ENCODE measurements around the gene CCDC178.

The CCDC178 gene

GRCh38 chr18:33115917-33116316, 324.6 kb downstream of the CCDC178 start:
- DNase-seq: no peak

GRCh38 chr18:33115476-33115875, 325.0 kb downstream of the CCDC178 start:
- DNase-seq: no peak

GRCh38 chr18:33114749-33115148, 325.8 kb downstream of the CCDC178 start:
- no peak for DNase-seq

GRCh38 chr18:33113416-33113815, 327.1 kb downstream of the CCDC178 start:
- no peak for DNase-seq

GRCh38 chr18:33107511-33107910, 333.0 kb downstream of the CCDC178 start:
- DNase-seq: no peak

GRCh38 chr18:33101316-33101715, 339.2 kb downstream of the CCDC178 start:
- DNase-seq: no peak

GRCh38 chr18:33099626-33100025, 340.9 kb downstream of the CCDC178 start:
- DNase-seq: no peak

- no peak for DNase-seq
These were observed 343.4 kb downstream of the CCDC178 start for GRCh38 chr18:33097126-33097525.

- DNase-seq: no peak
These were observed 350.1 kb downstream of the CCDC178 start for GRCh38 chr18:33090461-33090860.

- DNase-seq: no peak
These were observed 363.9 kb downstream of the CCDC178 start for GRCh38 chr18:33076601-33077000.

- DNase-seq: no peak
These were observed 366.4 kb downstream of the CCDC178 start for GRCh38 chr18:33074125-33074524.

GRCh38 chr18:33062834-33063364, 377.6 kb downstream of the CCDC178 start:
- DNase-seq: no peak

GRCh38 chr18:33052886-33053285, 387.6 kb downstream of the CCDC178 start:
- no peak for DNase-seq

GRCh38 chr18:33051407-33051806, 389.1 kb downstream of the CCDC178 start:
- DNase-seq: no peak

GRCh38 chr18:33040213-33040612, 400.3 kb downstream of the CCDC178 start:
- no peak for DNase-seq

GRCh38 chr18:33034945-33035344, 405.6 kb downstream of the CCDC178 start:
- no peak for DNase-seq

GRCh38 chr18:33034212-33034611, 406.3 kb downstream of the CCDC178 start:
- no peak for DNase-seq

- no peak for DNase-seq
These were observed 418.2 kb downstream of the CCDC178 start for GRCh38 chr18:33022370-33022769.

- no peak for DNase-seq
These were observed 419.6 kb downstream of the CCDC178 start for GRCh38 chr18:33020877-33021276.

GRCh38 chr18:33014060-33014796, 426.3 kb downstream of the CCDC178 start:
- no peak for DNase-seq

GRCh38 chr18:33010149-33010548, 430.4 kb downstream of the CCDC178 start:
- DNase-seq: no peak

- DNase-seq: no peak
These were observed 441.6 kb downstream of the CCDC178 start for GRCh38 chr18:32998921-32999320.

- DNase-seq: no peak
These were observed 442.2 kb downstream of the CCDC178 start for GRCh38 chr18:32998285-32998684.

- DNase-seq: no peak
These were observed 456.8 kb downstream of the CCDC178 start for GRCh38 chr18:32983721-32984120.

- no peak for DNase-seq
These were observed 459.6 kb downstream of the CCDC178 start for GRCh38 chr18:32980896-32981295.

Measured in SIG-M5 (cell line).